GM23248 (cell line): ENCODE measurements around the gene CAMSAP3.

Experiments used
- EZH2 ChIP-seq: fragments of 200-600 bp; sonication (generic); IDR thresholded peaks from 2 replicates; pipeline ENCODE4 v1.6.1; 2018; ENCODE audit warnings: antibody characterized with exemption, mild to moderate bottlenecking; ENCODE audit not compliant: insufficient read depth, poor library complexity, severe bottlenecking
- EZH2phosphoT487 ChIP-seq: fragments of 200-600 bp; sonication (generic); IDR thresholded peaks from 2 replicates; pipeline ENCODE4 v1.6.1; 2018; ENCODE audit warnings: antibody characterized with exemption, moderate library complexity, mild to moderate bottlenecking, low read depth; ENCODE audit not compliant: insufficient read depth

- no peak for TF ChIP-seq EZH2
- no peak for TF ChIP-seq EZH2phosphoT487
Measured at GRCh38 chr19:7645656-7646425, 50.2 kb downstream of the CAMSAP3 start.
